Effector memory CD4-positive, alpha-beta T cell (primary cell): Measurements from ENCODE around the gene CYP4F11.
"Not testable (repeated sequence)": the region's sequence is repeated elsewhere in the genome, so short reads cannot be mapped to it uniquely, and the experiment has no call there.

Source experiments
- DNase-seq, 3 donors: peaks; one replicate each; pipeline ENCODE4 v3.0.0-alpha.2; 2020
- H3K27ac ChIP-seq: 2 replicates; pipeline ENCODE4 v1.7.0; 2013; ENCODE audit warnings: mild to moderate bottlenecking, low read length, moderate library complexity; ENCODE audit not compliant: insufficient read depth, poor library complexity, severe bottlenecking
- H3K27me3 ChIP-seq: replicated peaks from 2 replicates; pipeline ENCODE4 v1.7.0; 2013; ENCODE audit warnings: mild to moderate bottlenecking, low read length; ENCODE audit not compliant: insufficient read depth, control insufficient read depth, poor library complexity, severe bottlenecking
- H3K36me3 ChIP-seq: 2 replicates; pipeline ENCODE4 v1.7.0; 2013; ENCODE audit warnings: mild to moderate bottlenecking, low read length, moderate library complexity; ENCODE audit not compliant: control insufficient read depth, insufficient read depth
- H3K4me1 ChIP-seq: 2 replicates; pipeline ENCODE4 v1.7.0; 2013; ENCODE audit warnings: low read length, mild to moderate bottlenecking; ENCODE audit not compliant: control insufficient read depth, insufficient read depth, poor library complexity, severe bottlenecking
- H3K4me3 ChIP-seq: 2 replicates; pipeline ENCODE4 v1.7.0; 2013; ENCODE audit warnings: low read length, low read depth, mild to moderate bottlenecking; ENCODE audit not compliant: insufficient read depth, poor library complexity, severe bottlenecking
- H3K9me3 ChIP-seq: 2 replicates; pipeline ENCODE4 v1.7.0; 2013; ENCODE audit warnings: mild to moderate bottlenecking, low read length, moderate library complexity; ENCODE audit not compliant: control insufficient read depth

Gene CYP4F11

GRCh38 chr19:15889339-15889738, 45.0 kb downstream of the CYP4F11 start:
- H3K4me3 ChIP-seq, H3K27ac ChIP-seq, H3K36me3 ChIP-seq, DNase-seq, H3K4me1 ChIP-seq, H3K27me3 ChIP-seq, H3K9me3 ChIP-seq: not testable (repeated sequence)

- Histone ChIP-seq H3K27ac (no peak overlapping the region), H3K4me3 (no peak overlapping the region), H3K9me3 (no peaks in the 10 kb centered on the region), H3K4me1 (no peaks in the 10 kb centered on the region), H3K27me3 (no peaks in the 10 kb centered on the region), H3K36me3 (no peaks in the 10 kb centered on the region)
- no peak for DNase-seq
Measured at GRCh38 chr19:15885919-15886318, 48.4 kb downstream of the CYP4F11 start.

- Histone ChIP-seq H3K9me3 (no peaks in the 10 kb centered on the region), H3K27ac (no peak overlapping the region), H3K36me3 (no peaks in the 10 kb centered on the region), H3K4me1 (no peaks in the 10 kb centered on the region), H3K27me3 (no peaks in the 10 kb centered on the region), H3K4me3 (no peak overlapping the region)
- DNase-seq: no peak
Measured at GRCh38 chr19:15885167-15885566, 49.2 kb downstream of the CYP4F11 start.

GRCh38 chr19:15883329-15883728, 51.0 kb downstream of the CYP4F11 start:
- H3K27ac ChIP-seq, H3K4me3 ChIP-seq, DNase-seq, H3K4me1 ChIP-seq, H3K27me3 ChIP-seq, H3K9me3 ChIP-seq, H3K36me3 ChIP-seq: not testable (repeated sequence)

GRCh38 chr19:15874821-15875474, 59.4 kb downstream of the CYP4F11 start:
- Histone ChIP-seq H3K4me3 (no peak overlapping the region), H3K27me3 (no peaks in the 10 kb centered on the region), H3K9me3 (no peaks in the 10 kb centered on the region), H3K36me3 (no peaks in the 10 kb centered on the region), H3K27ac (no peak overlapping the region), H3K4me1 (no peaks in the 10 kb centered on the region)
- DNase-seq: no peak

GRCh38 chr19:15873771-15874170, 60.6 kb downstream of the CYP4F11 start:
- H3K27ac ChIP-seq, H3K9me3 ChIP-seq, H3K4me1 ChIP-seq, H3K27me3 ChIP-seq, H3K36me3 ChIP-seq, H3K4me3 ChIP-seq, DNase-seq: not testable (repeated sequence)

GRCh38 chr19:15871570-15871969, 62.8 kb downstream of the CYP4F11 start:
- Histone ChIP-seq H3K36me3 (no peaks in the 10 kb centered on the region), H3K27ac (no peak overlapping the region), H3K9me3 (no peaks in the 10 kb centered on the region), H3K27me3 (no peaks in the 10 kb centered on the region), H3K4me3 (no peak overlapping the region), H3K4me1 (no peaks in the 10 kb centered on the region)
- no peak for DNase-seq

GRCh38 chr19:15869873-15870272, 64.5 kb downstream of the CYP4F11 start:
- no peaks in the 10 kb centered on the region for H3K36me3 ChIP-seq
- no peak overlapping the region for H3K4me3 ChIP-seq
- H3K4me1 ChIP-seq: no peaks in the 10 kb centered on the region
- H3K27ac ChIP-seq: no peak overlapping the region
- DNase-seq: no peak
- no peaks in the 10 kb centered on the region for H3K27me3 ChIP-seq
- no peaks in the 10 kb centered on the region for H3K9me3 ChIP-seq

- Histone ChIP-seq H3K27me3 (no peaks in the 10 kb centered on the region), H3K9me3 (no peaks in the 10 kb centered on the region)
Measured at GRCh38 chr19:15869109-15869555, 65.2 kb downstream of the CYP4F11 start.

GRCh38 chr19:15866636-15867035, 67.7 kb downstream of the CYP4F11 start:
- no peaks in the 10 kb centered on the region for H3K4me1 ChIP-seq
- H3K9me3 ChIP-seq: no peaks in the 10 kb centered on the region
- no peak overlapping the region for H3K4me3 ChIP-seq
- H3K27ac ChIP-seq: no peak overlapping the region
- no peaks in the 10 kb centered on the region for H3K27me3 ChIP-seq
- no peaks in the 10 kb centered on the region for H3K36me3 ChIP-seq
- no peak for DNase-seq

More at GRCh38 chr19:15869109-15869555, 65.2 kb downstream of the CYP4F11 start:
- H3K4me1 ChIP-seq: no peaks in the 10 kb centered on the region
- peak in 2 of 3 donors; percentile 1 to 12 for DNase-seq
- H3K27ac ChIP-seq: no peak overlapping the region
- H3K4me3 ChIP-seq: no peak overlapping the region
- H3K36me3 ChIP-seq: no peaks in the 10 kb centered on the region
